SK-N-MC (cell line): ENCODE measurements around the gene EVI5L.

ENCODE experiments used
- DNase-seq: peaks from one replicate; pipeline ENCODE4 v3.0.0-alpha.2; 2011; ENCODE audit warnings: low read depth, low spot score
- H3K27ac ChIP-seq: fragments of 200-600 bp; sonication (generic); 2 replicates; pipeline ENCODE4 v1.5.1; 2016; ENCODE audit warnings: mixed run types
- H3K36me3 ChIP-seq: fragments of 200-600 bp; sonication (generic); 2 replicates; pipeline ENCODE4 v1.6.1; 2017; ENCODE audit warnings: antibody characterized with exemption, low read length, mixed read lengths; ENCODE audit not compliant: insufficient read depth
- H3K4me3 ChIP-seq: fragments of 200-600 bp; sonication (generic); 2 replicates; pipeline ENCODE4 v1.5.1; 2016
- H3K9ac ChIP-seq: fragments of 200-600 bp; sonication (generic); 2 replicates; pipeline ENCODE4 v1.8.0; 2017; ENCODE audit warnings: mixed run types, mixed read lengths; ENCODE audit not compliant: insufficient read length
- H3K9me3 ChIP-seq: fragments of 200-600 bp; sonication (generic); 2 replicates; pipeline ENCODE4 v1.6.1; 2017; ENCODE audit warnings: low read depth, mild to moderate bottlenecking, antibody characterized with exemption, low read length, moderate library complexity, mixed read lengths
- EZH2 ChIP-seq: fragments of 200-600 bp; sonication (generic); IDR thresholded peaks from one replicate; pipeline ENCODE4 v1.6.1; 2017; ENCODE audit warnings: antibody characterized with exemption
- FOXP2 ChIP-seq: optimal IDR thresholded peaks from 2 replicates; pipeline ENCODE3; 2011; ENCODE audit warnings: mild to moderate bottlenecking, moderate library complexity; ENCODE audit not compliant: insufficient read depth; ENCODE audit errors: extremely low read length, control extremely low read depth
- POLR2AphosphoS5 ChIP-seq: IDR thresholded peaks from 2 replicates; pipeline ENCODE4 v1.6.1; 2012; ENCODE audit warnings: mild to moderate bottlenecking, low read depth, low read length, borderline replicate concordance

EVI5L gene

DNA sequence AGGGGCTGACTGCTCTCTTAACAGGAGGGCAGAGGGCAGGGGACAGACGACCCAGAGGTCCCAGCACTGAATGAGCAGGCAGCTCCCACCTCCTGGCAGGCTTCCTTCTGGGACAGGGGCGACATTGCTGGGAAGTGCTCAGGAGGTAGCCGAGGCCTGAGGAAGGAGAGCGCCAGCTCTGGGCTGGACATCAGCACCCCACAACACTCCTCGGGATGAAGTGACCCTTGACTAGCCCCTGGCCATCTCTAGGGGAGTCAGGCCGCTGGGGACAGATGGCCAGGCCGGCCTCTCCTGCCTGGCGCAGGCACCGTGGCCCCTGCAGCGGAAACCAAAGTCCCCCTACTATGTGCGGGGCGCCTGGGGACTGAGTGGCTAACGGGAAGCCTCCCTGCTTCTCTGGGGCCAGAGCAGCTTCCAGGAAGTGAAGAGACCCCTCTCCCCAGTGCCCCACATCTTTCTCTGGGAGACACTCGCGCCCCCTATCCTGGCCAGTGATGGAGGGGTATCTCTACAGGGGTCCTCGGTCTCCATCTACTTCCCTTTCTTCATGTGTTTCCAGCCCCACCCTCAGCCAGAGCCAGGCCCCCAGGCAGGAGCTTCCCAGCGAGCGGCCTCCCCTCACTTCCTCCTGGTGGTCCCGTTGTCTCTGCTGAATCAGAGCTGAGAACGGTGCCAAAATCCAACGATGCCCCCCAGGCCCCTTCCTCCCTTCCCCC is 34.1 kb downstream of the EVI5L start:
- H3K9me3 ChIP-seq, result no peaks in the 10 kb centered on the region
- H3K36me3 ChIP-seq, result no peaks in the 10 kb centered on the region
- no peak overlapping the region for H3K9ac ChIP-seq
- H3K27ac ChIP-seq, result no peak overlapping the region
- no peak for DNase-seq
- no peak overlapping the region for H3K4me3 ChIP-seq
- TF ChIP-seq FOXP2 (no peak), POLR2AphosphoS5 (no peak), EZH2 (no peak)

DNA sequence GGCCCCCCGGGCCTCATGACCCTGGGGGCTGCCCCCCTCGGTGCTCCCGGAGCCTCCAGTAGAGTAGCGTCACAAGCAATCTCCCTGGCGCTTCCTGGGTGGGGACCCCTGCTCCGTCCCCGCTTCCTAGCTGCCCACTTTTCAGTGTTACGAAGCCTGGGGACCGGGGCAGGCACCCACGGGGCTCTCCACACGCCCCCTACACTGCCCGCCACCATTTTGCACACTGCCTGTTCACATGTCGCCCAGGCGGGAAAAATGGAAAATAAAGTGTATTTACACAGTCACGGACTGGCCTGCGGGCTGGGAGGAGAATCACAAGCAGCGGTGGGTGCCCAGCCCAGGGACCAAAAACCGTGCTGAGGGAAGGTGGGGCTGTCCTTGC is 34.7 kb downstream of the EVI5L start:
- DNase-seq, result no peak
- Histone ChIP-seq H3K9ac (no peak overlapping the region), H3K9me3 (no peaks in the 10 kb centered on the region), H3K4me3 (no peak overlapping the region), H3K36me3 (no peaks in the 10 kb centered on the region), H3K27ac (no peak overlapping the region; the same call in 1 of the 2 replicates)
- TF ChIP-seq EZH2 (no peak), FOXP2 (no peak), POLR2AphosphoS5 (no peak)

DNA sequence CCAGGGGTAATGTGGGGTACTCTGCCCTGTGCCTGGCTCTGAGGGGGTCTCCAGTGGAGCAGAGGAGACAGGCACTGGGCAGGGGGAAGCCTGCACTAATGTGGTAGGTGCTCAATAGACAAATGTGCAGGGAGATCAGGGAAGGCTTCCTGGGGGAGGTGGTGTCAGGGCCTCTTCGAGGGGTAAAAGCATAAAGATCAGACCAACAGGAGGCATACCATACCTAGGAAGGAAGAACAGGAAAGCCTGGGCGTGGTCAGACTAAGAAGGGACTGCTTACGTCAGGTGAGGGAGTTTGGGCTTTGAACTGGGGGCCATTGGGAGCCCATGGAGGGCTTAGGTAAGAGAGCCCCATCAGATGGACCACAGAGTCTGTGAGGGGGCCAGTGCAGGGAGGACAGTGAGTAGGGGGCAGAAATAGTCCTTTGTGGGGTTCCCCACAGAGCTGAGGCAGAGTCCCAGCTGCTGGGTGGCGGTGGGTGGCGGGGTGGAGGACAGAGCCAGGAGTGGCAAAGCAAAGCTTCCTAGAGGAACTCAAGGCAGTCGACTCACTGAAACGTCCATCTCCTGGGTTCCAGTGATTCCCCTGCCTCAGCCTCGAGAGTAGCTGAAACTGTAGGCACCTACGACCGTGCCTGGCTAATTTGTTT is 35.4 kb downstream of the EVI5L start:
- no peak for TF ChIP-seq FOXP2
- no peak for TF ChIP-seq POLR2AphosphoS5
- TF ChIP-seq EZH2, result no peak
- Histone ChIP-seq H3K27ac (peak overlapping the region; percentile 12; the same call in 1 of the 2 replicates), H3K9me3 (no peaks in the 10 kb centered on the region), H3K4me3 (no peak overlapping the region), H3K36me3 (no peaks in the 10 kb centered on the region), H3K9ac (no peak overlapping the region)
- no peak for DNase-seq

DNA sequence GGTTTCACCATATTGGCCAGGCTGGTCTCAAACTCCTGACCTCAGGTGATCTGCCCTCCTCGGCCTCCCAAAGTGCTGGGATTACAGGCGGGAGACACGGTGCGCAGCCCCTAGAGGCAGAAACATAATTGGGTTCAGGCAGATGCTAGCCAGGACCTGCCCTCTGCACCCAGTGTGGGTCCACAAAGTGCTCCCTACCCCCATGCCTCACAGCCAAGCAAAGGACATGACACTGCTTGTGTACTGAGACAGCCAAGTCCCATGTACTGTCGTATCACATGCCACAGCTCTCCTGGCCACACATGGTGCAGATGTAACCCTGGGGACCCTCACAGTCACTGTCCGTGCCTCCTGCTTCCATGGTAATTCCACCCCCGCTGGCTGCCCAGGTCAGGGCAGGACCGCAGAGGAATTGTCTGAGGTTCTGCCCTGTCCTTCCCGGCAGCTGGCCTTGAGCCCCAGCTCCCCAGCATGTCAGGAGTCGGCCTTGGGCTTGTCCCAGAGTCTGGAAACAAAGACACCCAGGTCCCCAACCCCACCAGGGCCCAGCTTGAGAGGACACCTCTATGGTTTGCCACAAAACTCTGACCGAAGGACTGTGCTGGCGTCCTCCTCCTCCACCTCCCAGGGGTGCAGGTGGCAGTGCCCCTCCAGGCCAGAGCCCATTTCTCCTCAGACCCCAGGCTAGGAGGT is 36.5 kb downstream of the EVI5L start:
- DNase-seq, result no peak
- H3K9me3 ChIP-seq, result no peaks in the 10 kb centered on the region
- H3K4me3 ChIP-seq, result no peak overlapping the region
- H3K36me3 ChIP-seq, result no peaks in the 10 kb centered on the region
- TF ChIP-seq EZH2 (no peak), FOXP2 (no peak), POLR2AphosphoS5 (no peak)
- H3K27ac ChIP-seq, result no peak overlapping the region
- no peak overlapping the region for H3K9ac ChIP-seq

DNA sequence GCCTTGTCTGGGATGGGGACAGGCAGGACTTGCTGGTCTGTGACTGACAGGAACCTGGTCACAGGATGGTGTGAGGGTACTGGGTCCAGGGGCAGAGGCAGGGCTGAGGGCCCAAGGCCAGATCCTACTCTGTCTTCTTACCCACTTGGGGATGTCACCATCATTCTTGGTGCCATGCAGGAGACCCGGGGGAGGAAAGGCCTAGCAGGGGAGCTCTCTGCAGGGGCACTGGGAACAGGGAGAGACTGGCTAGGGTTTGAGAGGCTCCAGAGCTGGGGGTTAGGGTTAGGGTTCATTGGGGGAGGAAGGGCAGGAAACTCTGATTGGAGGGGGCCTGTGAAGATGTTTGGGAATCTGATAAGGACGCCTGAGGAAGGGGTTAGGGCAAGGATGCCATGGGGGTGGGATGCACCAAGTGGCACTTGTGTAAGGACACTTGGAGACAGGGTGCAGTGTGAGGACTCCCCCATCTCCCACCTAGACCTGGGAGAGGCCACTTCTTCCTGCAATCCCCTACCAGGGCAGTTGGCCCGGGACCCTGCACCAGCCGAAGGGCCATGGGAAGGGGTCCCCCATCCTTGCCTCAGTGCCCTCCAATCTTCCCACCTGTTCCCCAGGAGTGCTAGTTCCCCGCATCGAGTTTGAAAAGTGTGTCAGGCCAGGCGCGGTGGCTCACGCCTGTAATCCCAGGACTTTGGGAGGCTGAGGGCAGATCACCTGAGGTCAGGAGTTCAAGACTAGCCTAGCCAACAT is 37.2 kb downstream of the EVI5L start:
- no peak overlapping the region for H3K4me3 ChIP-seq
- no peak overlapping the region for H3K27ac ChIP-seq
- no peaks in the 10 kb centered on the region for H3K36me3 ChIP-seq
- DNase-seq, result no peak
- TF ChIP-seq POLR2AphosphoS5 (no peak), FOXP2 (no peak), EZH2 (no peak)
- H3K9me3 ChIP-seq, result no peaks in the 10 kb centered on the region
- no peak overlapping the region for H3K9ac ChIP-seq

DNA sequence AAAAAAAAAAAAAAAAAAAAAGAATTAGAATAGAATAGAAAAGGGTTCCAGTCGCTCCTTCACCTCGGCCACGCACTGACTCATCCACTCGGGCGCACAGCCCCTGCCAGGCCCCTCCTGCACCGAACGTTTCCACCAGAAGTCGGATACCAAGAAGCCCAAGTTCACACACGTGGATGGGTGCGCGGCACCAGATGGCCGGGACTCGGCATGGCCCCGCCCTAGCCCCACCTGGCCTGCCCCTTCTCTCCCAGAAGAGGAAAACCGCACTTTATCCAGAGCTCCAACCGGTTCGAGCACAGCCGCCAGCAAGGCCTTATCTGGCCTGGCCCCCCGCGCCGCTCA is 38.3 kb downstream of the EVI5L start:
- H3K36me3 ChIP-seq, result no peaks in the 10 kb centered on the region
- TF ChIP-seq FOXP2 (no peak), POLR2AphosphoS5 (no peak), EZH2 (no peak)
- H3K4me3 ChIP-seq, result peak overlapping the region; percentile 80
- no peaks in the 10 kb centered on the region for H3K9me3 ChIP-seq
- H3K27ac ChIP-seq, result no peak overlapping the region
- DNase-seq, result no peak
- H3K9ac ChIP-seq, result no peak overlapping the region

DNA sequence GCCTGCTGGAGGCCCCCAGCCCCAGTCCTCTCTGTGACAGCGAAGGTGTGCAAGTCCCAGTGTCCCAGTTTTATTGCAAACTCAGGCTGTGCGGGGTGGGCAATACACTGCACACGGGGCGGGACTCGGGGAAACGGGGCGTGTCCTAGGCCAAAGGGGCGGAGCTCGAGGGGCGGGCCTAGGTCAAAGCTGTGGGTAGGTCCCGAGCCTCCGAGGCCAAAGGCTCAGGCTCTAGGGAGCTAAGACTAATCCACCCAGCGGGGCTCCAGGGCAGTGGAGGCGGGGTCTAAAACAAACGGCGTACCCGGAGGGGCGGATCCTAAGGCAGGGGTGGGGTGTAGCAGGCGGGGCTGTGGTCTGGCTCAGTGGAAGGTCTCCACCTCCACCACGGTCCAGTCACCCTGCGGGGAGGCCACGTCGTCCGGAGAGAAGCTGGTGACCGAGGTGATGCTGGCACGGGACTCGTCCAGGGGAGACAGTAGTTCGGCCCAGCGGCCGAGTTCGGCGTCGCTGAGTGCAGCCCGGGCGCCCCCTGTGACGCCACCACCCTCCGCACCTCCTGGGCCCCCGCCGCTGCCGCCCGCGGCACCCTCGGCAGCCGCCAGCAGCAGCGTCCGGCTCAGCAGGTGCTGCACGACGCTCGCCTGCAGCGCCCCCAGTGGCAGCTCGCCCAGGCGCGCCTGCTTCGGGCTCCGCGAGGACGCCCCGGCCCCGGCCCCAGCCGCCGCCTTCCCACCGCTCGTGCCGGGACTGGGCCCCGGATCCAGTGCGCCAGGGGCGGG is 38.8 kb downstream of the EVI5L start:
- no peak overlapping the region for H3K9ac ChIP-seq
- no peaks in the 10 kb centered on the region for H3K9me3 ChIP-seq
- peak overlapping the region; percentile 80 for H3K4me3 ChIP-seq
- no peak for TF ChIP-seq FOXP2
- no peaks in the 10 kb centered on the region for H3K36me3 ChIP-seq
- DNase-seq, result no peak
- peak overlapping the region; percentile 64; the same call in 1 of the 2 replicates for H3K27ac ChIP-seq
